B cell (primary cell): Measurements from ENCODE around the gene ZBTB33. TPM values are rescaled to one million over a fixed set of nuclear protein-coding genes. Genes with fewer than 3 reads are reported as not detected.

Experiments
- ATAC-seq: fragments of 200-7000 bp; cut with Tn5 transposase; one replicate; pipeline ENCODE4 v1.10.0; 2021; ENCODE audit warnings: low read depth, mild to moderate bottlenecking, moderate number of reproducible peaks, moderate library complexity
- CTCF ChIA-PET: fragments of 350-600 bp; sonication (Branson Sonifier 250); formaldehyde crosslinking; loops from one replicate; lab custom pipeline; 2021; ENCODE audit warnings: antibody characterized with exemption, inconsistent platforms; lab: Charles Lee
- POLR2A ChIA-PET: fragments of 350-600 bp; sonication (Branson Sonifier 250); formaldehyde crosslinking; loops from one replicate; lab custom pipeline; 2021; ENCODE audit warnings: antibody characterized with exemption; lab: Charles Lee
- DNase-seq: peaks from one replicate; pipeline ENCODE4 v3.0.0; 2013
- H2AFZ ChIP-seq: 2 replicates; pipeline ENCODE4 v1.6.1; 2012; ENCODE audit warnings: mild to moderate bottlenecking, low read depth, low read length; ENCODE audit not compliant: insufficient read depth, poor library complexity, severe bottlenecking
- H3K27ac ChIP-seq, 2 donors: 1 replicate in 1 of 2; 2 replicates in 1 of 2; pipeline ENCODE4 v1.5.1; 2012 to 2013; ENCODE audit warnings: low read length in 2 of 2, mild to moderate bottlenecking in 2 of 2, moderate library complexity in 1 of 2
- H3K27me3 ChIP-seq, 4 experiments: fragments of 200-600 bp in 1 of 4; sonication (generic) in 1 of 4; replicated peaks in 1 of 4; 1 replicate in 2 of 4; 2 replicates in 2 of 4; pipeline versions ENCODE4 v1.6.1 to v1.7.0; 2013 to 2016; ENCODE audit warnings: low read length in 3 of 4, mild to moderate bottlenecking in 2 of 4, mixed read lengths in 1 of 4, moderate library complexity in 1 of 4; ENCODE audit not compliant: insufficient read depth in 4 of 4, control insufficient read depth in 3 of 4; ENCODE audit errors: control extremely low read depth in 1 of 4
- H3K36me3 ChIP-seq, 2 experiments: replicated peaks in 1 of 2; 1 replicate in 1 of 2; 2 replicates in 1 of 2; pipeline versions ENCODE4 v1.6.1 to v1.7.1; 2013; ENCODE audit warnings: low read length in 1 of 2; ENCODE audit not compliant: insufficient read depth in 2 of 2, control insufficient read depth in 1 of 2; ENCODE audit errors: control extremely low read depth in 1 of 2, extremely low read depth in 1 of 2
- H3K4me1 ChIP-seq, 2 donors: fragments of 200-600 bp in 1 of 2; sonication (generic) in 1 of 2; 1 replicate in 1 of 2; 2 replicates in 1 of 2; pipeline versions ENCODE4 v1.5.1 to v1.6.1; 2013 to 2017; ENCODE audit warnings: low read length in 2 of 2; ENCODE audit not compliant: control insufficient read depth in 2 of 2, insufficient read depth in 2 of 2
- H3K4me2 ChIP-seq: replicated peaks from 2 replicates; pipeline ENCODE3; 2012; ENCODE audit warnings: mild to moderate bottlenecking, low read depth, low read length; ENCODE audit not compliant: poor library complexity, severe bottlenecking
- H3K4me3 ChIP-seq, 5 experiments: fragments of 200-600 bp in 1 of 5; sonication (generic) in 1 of 5; 1 replicate in 3 of 5; 2 replicates in 2 of 5; pipeline versions ENCODE4 v1.5.1 to v1.7.0; 2011 to 2016; ENCODE audit warnings: low read length in 4 of 5, mild to moderate bottlenecking in 4 of 5, low read depth in 2 of 5, control low read depth in 1 of 5, moderate library complexity in 1 of 5; ENCODE audit not compliant: insufficient read depth in 1 of 5; ENCODE audit errors: control extremely low read depth in 1 of 5, extremely low read depth in 1 of 5
- H3K79me2 ChIP-seq: fragments of 200-600 bp; sonication (generic); one replicate; pipeline ENCODE4 v1.6.0; 2016; ENCODE audit warnings: low read length; ENCODE audit not compliant: control insufficient read depth, insufficient read depth
- H3K9ac ChIP-seq: fragments of 200-600 bp; sonication (generic); 2 replicates; pipeline ENCODE4 v1.6.1; 2017; ENCODE audit warnings: mild to moderate bottlenecking, low read length, moderate library complexity
- H3K9me3 ChIP-seq, 3 donors: one replicate each; pipeline versions ENCODE4 v1.6.1 to v1.7.1; 2013; ENCODE audit warnings: low read length in 2 of 3; ENCODE audit not compliant: control insufficient read depth in 2 of 3, insufficient read depth in 1 of 3; ENCODE audit errors: control extremely low read depth in 1 of 3
- H4K20me1 ChIP-seq: 2 replicates; pipeline ENCODE4 v1.6.0; 2012; ENCODE audit warnings: mild to moderate bottlenecking, low read length; ENCODE audit not compliant: insufficient read depth, control insufficient read depth, poor library complexity, severe bottlenecking
- H3K27ac Mint-ChIP-seq: one replicate; pipeline ENCODE4 v1.8.0; 2021; ENCODE audit warnings: mixed read lengths
- H3K27me3 Mint-ChIP-seq: one replicate; pipeline ENCODE4 v1.8.0; 2021; ENCODE audit warnings: mixed read lengths
- H3K4me1 Mint-ChIP-seq: one replicate; pipeline ENCODE4 v1.8.0; 2021; ENCODE audit warnings: mixed read lengths
- H3K4me3 Mint-ChIP-seq: one replicate; pipeline ENCODE4 v1.8.0; 2021; ENCODE audit warnings: mixed read lengths
- H3K9me3 Mint-ChIP-seq: one replicate; pipeline ENCODE4 v1.8.0; 2022; ENCODE audit warnings: mixed read lengths; ENCODE audit not compliant: insufficient read depth
- CTCF ChIP-seq: fragments of 200-600 bp; IDR thresholded peaks from one replicate; pipeline ENCODE4 v1.8.0; 2022; ENCODE audit warnings: antibody characterized with exemption, mild to moderate bottlenecking
- EZH2 ChIP-seq: IDR thresholded peaks from 2 replicates; pipeline ENCODE4 v1.6.1; 2012; ENCODE audit warnings: borderline replicate concordance, low read depth, mild to moderate bottlenecking, moderate library complexity, low read length; ENCODE audit not compliant: insufficient read depth, poor library complexity, severe bottlenecking
- WGBS: methylation state at CpG from one replicate; pipeline ENCODE4 v1.1.5; 2013; ENCODE audit warnings: missing lambda C conversion rate; ENCODE audit not compliant: insufficient coverage; 5-methylcytosine and 5-hydroxymethylcytosine counted together
- intact Hi-C: fragments of 100-400 bp; cut with micrococcal nuclease; formaldehyde crosslinking; loops from one replicate; pipeline ENCODE4 v1.10.0; 2022
- polyA plus RNA-seq: library from polyadenylated mRNA; depleted of rRNA; stranded (reverse); fragments of >200 nt; gene quantifications from 2 replicates; pipeline ENCODE4 v1.2.3, GENCODE V29; 2012
- total RNA-seq, 2 donors: library from RNA; stranded (reverse); fragments of 120-200 nt in 1 of 2; gene quantifications; 1 replicate in 1 of 2; 2 replicates in 1 of 2; pipeline versions ENCODE4 v1.2.3 to v1.2.4, GENCODE V29; 2013 to 2022

ZBTB33 gene
- total and polyA plus RNA-seq, 2 donors (not counting 1 experiment from before 2014, with no cell fraction given): 4.6 to 21.6 TPM

GRCh38 chrX:120306630-120307029 lies 56.0 kb downstream of the ZBTB33 start:
- intact Hi-C loops: loop anchor here (10.0 kb wide), 1 partner anchor 168 kb away; no protein-coding TSS in a partner anchor
- peaks cover 38 to 52% of the 10 kb centered on the region in 2 donors for H3K4me1 ChIP-seq

More at GRCh38 chrX:120306630-120307029, 56.0 kb downstream of the ZBTB33 start:
- ChIA-PET CTCF (interaction anchor here (1.1 kb wide), 1 partner anchor 19 kb away, joined by 3 read pairs; no protein-coding TSS in a partner anchor), POLR2A (no interaction called here)
- Histone ChIP-seq H3K4me3 (no peak overlapping the region), H3K27ac (no peak overlapping the region), H3K27me3 (peaks cover 0 to 20% (median 6%) of the 10 kb centered on the region in 4 experiments), H3K9me3 (no peaks in the 10 kb centered on the region), H3K4me2 (no peak overlapping the region), H3K79me2 (no peaks in the 10 kb centered on the region), H4K20me1 (no peaks in the 10 kb centered on the region), H3K36me3 (no peaks in the 10 kb centered on the region), H3K9ac (no peak overlapping the region), H2AFZ (no peak overlapping the region)
- ATAC-seq (no peak), DNase-seq (no peak)
- Mint-ChIP-seq H3K27ac (no peak overlapping the region), H3K9me3 (no peaks in the 10 kb centered on the region), H3K4me3 (no peak overlapping the region), H3K27me3 (peaks cover 11% of the 10 kb centered on the region), H3K4me1 (peaks cover 41% of the 10 kb centered on the region)
- TF ChIP-seq CTCF (no peak), EZH2 (no peak)
- WGBS: no CpG with 5 or more reads among the region's 2 CpGs

Other genes starting within 250 kb of the ZBTB33 start
- not detected in 2 replicates for gene RHOXF2B, start 173.1 kb upstream of the ZBTB33 start, total RNA-seq
- gene RHOXF2B, start 173.1 kb upstream of the ZBTB33 start, polyA plus RNA-seq: not detected in 2 replicates
- gene RHOXF1, start 134.9 kb upstream of the ZBTB33 start, total RNA-seq: not detected in 2 replicates
- 1.3 and 2.8 TPM in 2 replicates for gene RHOXF1, start 134.9 kb upstream of the ZBTB33 start, polyA plus RNA-seq
- not detected in 2 replicates for gene RHOXF2, start 92.2 kb upstream of the ZBTB33 start, total RNA-seq
- gene RHOXF2, start 92.2 kb upstream of the ZBTB33 start, polyA plus RNA-seq: not detected in 2 replicates
- 0.15 and 0.25 TPM in 2 replicates for gene TMEM255A, start 60.6 kb downstream of the ZBTB33 start, total RNA-seq
- gene TMEM255A, start 60.6 kb downstream of the ZBTB33 start, polyA plus RNA-seq: 0.06 TPM in 1 of 2 replicates, not detected in the other
- not detected in 2 replicates for gene ATP1B4, start 111.3 kb downstream of the ZBTB33 start, total RNA-seq
- gene ATP1B4, start 111.3 kb downstream of the ZBTB33 start, polyA plus RNA-seq: not detected in 2 replicates
- gene LAMP2, start 218.5 kb downstream of the ZBTB33 start, total RNA-seq: 35.0 and 37.1 TPM in 2 replicates
- 9.5 and 11.2 TPM in 2 replicates for gene LAMP2, start 218.5 kb downstream of the ZBTB33 start, polyA plus RNA-seq